Natural killer cell (primary cell): ENCODE data around the gene CNPY3. TPM values are rescaled to one million over a fixed set of nuclear protein-coding genes. Genes with fewer than 3 reads are reported as not detected.

Source experiments
- ATAC-seq, 3 donors: fragments of 150-1000 bp in 2 of 3; fragments of 200-7000 bp in 1 of 3; cut with Tn5 transposase; 1 replicate in 1 of 3; 2 replicates in 2 of 3; pipeline ENCODE4 v1.10.0; 2021; ENCODE audit warnings: mild to moderate bottlenecking in 2 of 3, moderate library complexity in 2 of 3
- DNase-seq, 2 donors: peaks; one replicate each; pipeline versions ENCODE4 v3.0.0 to v3.0.0-alpha.2; 2013 to 2021; ENCODE audit warnings: mixed read lengths in 1 of 2
- H3K27ac ChIP-seq: one replicate; pipeline ENCODE4 v1.5.1; 2013; ENCODE audit warnings: mild to moderate bottlenecking, low read length
- H3K27me3 ChIP-seq: one replicate; pipeline ENCODE4 v1.6.1; 2013; ENCODE audit warnings: low read length; ENCODE audit not compliant: control insufficient read depth, insufficient read depth
- H3K36me3 ChIP-seq: one replicate; pipeline ENCODE4 v1.6.1; 2013; ENCODE audit warnings: low read length; ENCODE audit not compliant: control insufficient read depth, insufficient read depth
- H3K4me1 ChIP-seq: one replicate; pipeline ENCODE4 v1.6.1; 2013; ENCODE audit warnings: low read length; ENCODE audit not compliant: control insufficient read depth, insufficient read depth
- H3K4me3 ChIP-seq: one replicate; pipeline ENCODE4 v1.5.1; 2013; ENCODE audit warnings: low read length
- H3K9me3 ChIP-seq: one replicate; pipeline ENCODE4 v1.6.1; 2013; ENCODE audit warnings: low read length; ENCODE audit not compliant: control insufficient read depth, insufficient read depth
- H3K27ac Mint-ChIP-seq, 2 donors: one replicate each; pipeline ENCODE4 v1.8.0; 2022; ENCODE audit warnings: mild to moderate bottlenecking in 2 of 2, mixed read lengths in 2 of 2, moderate library complexity in 1 of 2
- H3K27me3 Mint-ChIP-seq, 2 donors: one replicate each; pipeline ENCODE4 v1.8.0; 2022; ENCODE audit warnings: low read depth in 2 of 2, mixed read lengths in 2 of 2
- H3K36me3 Mint-ChIP-seq: one replicate; pipeline ENCODE4 v1.8.0; 2022; ENCODE audit warnings: mixed read lengths
- H3K4me1 Mint-ChIP-seq, 2 donors: one replicate each; pipeline ENCODE4 v1.8.0; 2022; ENCODE audit warnings: mixed read lengths in 2 of 2
- H3K4me3 Mint-ChIP-seq: one replicate; pipeline ENCODE4 v1.8.0; 2022; ENCODE audit warnings: mild to moderate bottlenecking, moderate library complexity, mixed read lengths
- H3K9me3 Mint-ChIP-seq, 2 donors: one replicate each; pipeline ENCODE4 v1.8.0; 2022; ENCODE audit warnings: mixed read lengths in 2 of 2
- WGBS: methylation state at CpG from one replicate; pipeline ENCODE4 v1.1.7; 2013; ENCODE audit warnings: missing lambda C conversion rate; ENCODE audit not compliant: insufficient coverage; 5-methylcytosine and 5-hydroxymethylcytosine counted together
- intact Hi-C: fragments of 100-400 bp; cut with micrococcal nuclease; formaldehyde crosslinking; loops from one replicate; pipeline ENCODE4 v1.14.2; 2022
- total RNA-seq, 4 donors: library from RNA; stranded (reverse); fragments of 120-200 nt in 1 of 4; gene quantifications; one replicate each; pipeline versions ENCODE4 v1.2.3 to v1.2.4, GENCODE V29; 2013 to 2022
- TF ChIP-seq, protein P1 (sequence below): fragments of 200-600 bp; IDR thresholded peaks from one replicate; pipeline ENCODE4 v1.8.0; 2022; ENCODE audit warnings: antibody characterized with exemption

Gene CNPY3
- total RNA-seq, 3 donors from 2014 or later (not counting 1 experiment from before 2014, with no cell fraction given), result 52.4 to 71.2 (median 59.8) TPM

DNA sequence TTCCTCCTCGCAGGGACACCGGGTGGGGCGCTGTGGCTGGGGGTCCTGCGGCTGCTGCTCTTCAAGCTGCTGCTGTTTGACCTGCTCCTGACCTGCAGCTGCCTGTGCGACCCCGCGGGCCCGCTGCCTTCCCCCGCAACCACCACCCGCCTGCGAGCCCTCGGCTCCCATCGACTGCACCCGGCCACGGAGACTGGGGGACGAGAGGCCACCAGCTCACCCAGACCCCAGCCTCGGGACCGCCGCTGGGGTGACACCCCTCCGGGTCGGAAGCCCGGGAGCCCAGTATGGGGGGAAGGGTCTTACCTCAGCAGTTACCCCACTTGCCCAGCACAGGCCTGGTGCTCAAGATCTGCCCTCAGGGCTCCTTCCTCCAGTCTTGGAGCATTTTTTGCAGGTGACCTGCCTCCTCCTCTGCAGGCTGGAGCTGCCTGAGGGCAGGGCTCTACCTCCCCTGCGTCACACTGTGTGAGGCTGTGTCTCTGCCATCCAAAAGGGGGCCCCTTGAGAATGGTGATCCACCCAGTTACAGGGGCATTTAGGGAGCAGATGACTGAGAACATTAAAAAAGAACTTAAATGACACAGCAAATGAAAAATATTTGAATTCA is 3.9 kb upstream of the CNPY3 start:
- H3K27me3 ChIP-seq, result no peaks in the 10 kb centered on the region
- peaks cover 20 to 22% of the 10 kb centered on the region in 2 donors for H3K4me1 Mint-ChIP-seq
- no peaks in the 10 kb centered on the region for H3K9me3 ChIP-seq
- H3K36me3 Mint-ChIP-seq, result no peaks in the 10 kb centered on the region
- H3K4me3 ChIP-seq, result no peak overlapping the region
- H3K9me3 Mint-ChIP-seq, result no peaks in the 10 kb centered on the region
- peaks cover 14% of the 10 kb centered on the region for H3K4me1 ChIP-seq
- no peak overlapping the region for H3K27ac ChIP-seq
- ATAC-seq (no peak), DNase-seq (no peak)
- 94% methylated on average over 23 of the region's 23 CpGs for WGBS
- TF ChIP-seq, protein P1, sequence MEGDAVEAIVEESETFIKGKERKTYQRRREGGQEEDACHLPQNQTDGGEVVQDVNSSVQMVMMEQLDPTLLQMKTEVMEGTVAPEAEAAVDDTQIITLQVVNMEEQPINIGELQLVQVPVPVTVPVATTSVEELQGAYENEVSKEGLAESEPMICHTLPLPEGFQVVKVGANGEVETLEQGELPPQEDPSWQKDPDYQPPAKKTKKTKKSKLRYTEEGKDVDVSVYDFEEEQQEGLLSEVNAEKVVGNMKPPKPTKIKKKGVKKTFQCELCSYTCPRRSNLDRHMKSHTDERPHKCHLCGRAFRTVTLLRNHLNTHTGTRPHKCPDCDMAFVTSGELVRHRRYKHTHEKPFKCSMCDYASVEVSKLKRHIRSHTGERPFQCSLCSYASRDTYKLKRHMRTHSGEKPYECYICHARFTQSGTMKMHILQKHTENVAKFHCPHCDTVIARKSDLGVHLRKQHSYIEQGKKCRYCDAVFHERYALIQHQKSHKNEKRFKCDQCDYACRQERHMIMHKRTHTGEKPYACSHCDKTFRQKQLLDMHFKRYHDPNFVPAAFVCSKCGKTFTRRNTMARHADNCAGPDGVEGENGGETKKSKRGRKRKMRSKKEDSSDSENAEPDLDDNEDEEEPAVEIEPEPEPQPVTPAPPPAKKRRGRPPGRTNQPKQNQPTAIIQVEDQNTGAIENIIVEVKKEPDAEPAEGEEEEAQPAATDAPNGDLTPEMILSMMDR, result no peak
- no peaks in the 10 kb centered on the region for H3K36me3 ChIP-seq
- no peaks in the 10 kb centered on the region for H3K27me3 Mint-ChIP-seq
- H3K4me3 Mint-ChIP-seq, result no peak overlapping the region
- intact Hi-C loops, result no loop called here
- no peak overlapping the region for H3K27ac Mint-ChIP-seq

DNA sequence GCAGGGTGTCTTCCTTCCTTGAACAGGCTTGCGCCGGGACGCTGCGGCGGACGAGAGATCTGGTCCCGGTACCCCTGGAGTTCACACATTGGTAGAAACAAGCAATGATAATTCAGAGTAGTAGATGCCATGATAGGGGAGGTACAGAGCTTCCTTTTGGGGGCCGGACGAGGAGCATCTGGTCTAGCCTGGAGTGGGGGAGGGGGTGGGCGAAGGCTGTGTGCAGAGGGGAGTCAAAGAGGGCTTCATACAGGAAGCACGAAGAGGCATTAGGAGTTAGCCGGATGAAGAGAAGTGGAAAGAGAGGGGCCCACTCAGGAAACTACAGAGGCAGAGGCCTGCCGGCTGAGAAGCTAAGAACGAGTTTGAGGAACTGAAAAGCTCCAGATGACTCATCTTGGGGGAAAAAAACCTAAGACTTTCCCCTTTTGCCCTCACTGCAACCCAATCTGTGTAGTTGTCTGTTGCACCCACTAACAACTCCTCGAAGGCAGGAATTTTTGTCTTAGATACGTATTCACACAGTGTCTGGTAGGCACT is 611 bp downstream of the CNPY3 start:
- 0% methylated on average over 16 of the region's 16 CpGs for WGBS
- H3K4me3 Mint-ChIP-seq, result peak overlapping the region; percentile 97
- DNase-seq (peak; percentile 52 to 81), ATAC-seq (peak; percentile 25 to 52 (median 39))
- no peaks in the 10 kb centered on the region for H3K27me3 ChIP-seq
- no peaks in the 10 kb centered on the region for H3K27me3 Mint-ChIP-seq
- H3K9me3 ChIP-seq, result no peaks in the 10 kb centered on the region
- peak overlapping the region; percentile 94 to 98 for H3K27ac Mint-ChIP-seq
- H3K4me3 ChIP-seq, result peak overlapping the region; percentile 76
- no peaks in the 10 kb centered on the region for H3K36me3 Mint-ChIP-seq
- peaks cover 18% of the 10 kb centered on the region for H3K36me3 ChIP-seq
- peaks cover 47% of the 10 kb centered on the region for H3K4me1 ChIP-seq
- peak overlapping the region; percentile 98 for H3K27ac ChIP-seq
- intact Hi-C loops, result loop anchor here (1.0 kb wide), 4 partner anchors 49 to 241 kb away; partner anchors contain the start of genes KLHDC3, PEX6, PPP2R5D and SRF
- TF ChIP-seq, protein P1, result no peak
- H3K4me1 Mint-ChIP-seq, result peaks cover 48 to 58% of the 10 kb centered on the region in 2 donors
- no peaks in the 10 kb centered on the region for H3K9me3 Mint-ChIP-seq

DNA sequence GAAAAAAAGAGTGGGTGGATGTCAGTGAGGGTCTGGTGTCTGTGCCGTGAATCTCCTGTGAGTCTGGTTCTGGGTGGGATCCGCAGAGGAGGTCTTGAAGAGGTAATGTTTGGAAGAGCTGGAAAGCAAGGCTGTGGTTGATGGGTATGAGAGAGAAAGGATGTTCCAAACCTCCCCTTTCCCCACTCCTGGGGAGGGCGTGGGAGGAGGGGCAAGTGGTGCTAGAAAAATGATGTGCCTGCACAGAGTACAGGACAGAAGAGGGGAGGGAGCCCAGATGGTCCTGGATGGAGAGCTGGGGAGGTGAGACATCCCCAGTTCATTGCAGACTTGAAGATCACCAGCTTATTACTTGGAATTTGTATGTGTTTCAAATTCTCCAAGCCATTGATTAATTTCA is 3.1 kb downstream of the CNPY3 start:
- Histone ChIP-seq H3K4me1 (peaks cover 51% of the 10 kb centered on the region), H3K4me3 (no peak overlapping the region), H3K27me3 (no peaks in the 10 kb centered on the region), H3K9me3 (no peaks in the 10 kb centered on the region), H3K27ac (peak overlapping the region; percentile 21), H3K36me3 (peaks cover 42% of the 10 kb centered on the region)
- intact Hi-C loops, result no loop called here
- H3K4me1 Mint-ChIP-seq, result peaks cover 52 to 64% of the 10 kb centered on the region in 2 donors
- ATAC-seq, result no peak
- H3K27ac Mint-ChIP-seq, result peak overlapping the region; percentile 94 to 98
- no peaks in the 10 kb centered on the region for H3K9me3 Mint-ChIP-seq
- H3K27me3 Mint-ChIP-seq, result no peaks in the 10 kb centered on the region
- no peak for DNase-seq
- TF ChIP-seq, protein P1, result no peak
- 89% methylated on average over 2 of the region's 3 CpGs for WGBS
- peaks cover 7% of the 10 kb centered on the region for H3K36me3 Mint-ChIP-seq
- H3K4me3 Mint-ChIP-seq, result peak overlapping the region; percentile 70
